DMS 273 treated with DMSO at 0.1 percent for 48 hours (cell line): ENCODE results near the gene KHSRP.

ENCODE experiments used
- DNase-seq: peaks from one replicate; lab custom pipeline; 2025; lab: John Stamatoyannopoulos, UW

Gene KHSRP

GRCh38 chr19:6392221-6393073, 32.2 kb downstream of the KHSRP start:
- no peak for DNase-seq

DNA sequence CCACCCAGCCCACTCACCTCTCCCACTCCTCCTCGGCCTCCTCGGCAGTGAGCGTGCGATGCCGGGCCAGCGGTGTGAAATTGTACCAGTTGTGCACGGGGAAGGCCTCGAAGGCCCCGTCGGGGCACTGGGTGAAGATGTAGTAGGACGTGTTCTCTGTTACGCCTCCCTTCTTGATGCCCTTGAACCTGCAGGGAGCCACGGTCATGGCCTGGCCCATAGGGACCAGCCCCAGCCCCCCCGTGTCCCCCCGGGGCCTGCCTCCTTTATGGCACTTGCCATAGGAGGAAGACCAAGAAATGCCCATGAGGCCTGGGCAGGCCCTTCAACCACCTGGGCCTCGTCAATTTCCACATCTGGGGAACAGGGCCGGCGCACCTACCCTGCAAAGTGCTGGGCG, 37.2 kb downstream of the KHSRP start:
- DNase-seq, result no peak

DNA sequence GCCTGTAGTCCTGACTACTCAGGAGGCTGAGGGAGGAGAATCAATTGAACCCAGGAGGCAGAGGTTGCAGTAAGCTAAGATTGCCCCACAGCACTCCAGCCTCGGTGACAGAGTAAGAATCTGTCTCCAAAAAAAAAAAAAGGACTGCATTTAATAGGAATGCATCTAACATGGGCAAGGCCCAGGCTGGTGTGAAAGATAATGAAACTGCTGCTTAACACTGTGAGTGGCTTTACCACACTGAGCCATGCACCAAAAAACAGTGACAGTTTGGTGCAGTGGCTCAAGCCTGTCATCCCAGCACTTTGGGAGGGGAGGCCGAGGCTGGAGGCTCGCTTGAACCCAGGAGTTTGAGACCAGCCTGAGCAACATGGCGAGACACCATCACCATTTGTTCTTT, 40.2 kb downstream of the KHSRP start:
- DNase-seq, result no peak

DNA sequence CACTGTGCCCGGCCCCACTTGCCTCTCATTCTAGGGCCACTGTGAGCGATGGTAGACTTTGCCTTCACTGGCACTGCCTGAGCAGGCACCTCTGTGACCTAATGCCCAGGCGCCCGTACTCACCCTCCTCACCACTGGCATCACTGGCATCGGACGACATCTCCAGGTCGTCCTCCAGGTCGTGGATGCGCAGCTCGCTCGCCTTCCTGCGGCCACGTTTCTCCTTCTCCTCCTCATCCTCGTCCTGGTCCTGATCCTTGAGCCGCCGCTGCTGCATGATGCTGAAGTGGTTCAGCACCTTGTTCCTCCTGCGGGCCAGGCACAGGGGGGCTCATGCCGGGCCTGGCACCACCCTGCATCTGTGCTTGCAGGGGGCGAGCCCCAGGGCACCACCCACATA, 41.4 kb downstream of the KHSRP start:
- DNase-seq, result no peak

DNA sequence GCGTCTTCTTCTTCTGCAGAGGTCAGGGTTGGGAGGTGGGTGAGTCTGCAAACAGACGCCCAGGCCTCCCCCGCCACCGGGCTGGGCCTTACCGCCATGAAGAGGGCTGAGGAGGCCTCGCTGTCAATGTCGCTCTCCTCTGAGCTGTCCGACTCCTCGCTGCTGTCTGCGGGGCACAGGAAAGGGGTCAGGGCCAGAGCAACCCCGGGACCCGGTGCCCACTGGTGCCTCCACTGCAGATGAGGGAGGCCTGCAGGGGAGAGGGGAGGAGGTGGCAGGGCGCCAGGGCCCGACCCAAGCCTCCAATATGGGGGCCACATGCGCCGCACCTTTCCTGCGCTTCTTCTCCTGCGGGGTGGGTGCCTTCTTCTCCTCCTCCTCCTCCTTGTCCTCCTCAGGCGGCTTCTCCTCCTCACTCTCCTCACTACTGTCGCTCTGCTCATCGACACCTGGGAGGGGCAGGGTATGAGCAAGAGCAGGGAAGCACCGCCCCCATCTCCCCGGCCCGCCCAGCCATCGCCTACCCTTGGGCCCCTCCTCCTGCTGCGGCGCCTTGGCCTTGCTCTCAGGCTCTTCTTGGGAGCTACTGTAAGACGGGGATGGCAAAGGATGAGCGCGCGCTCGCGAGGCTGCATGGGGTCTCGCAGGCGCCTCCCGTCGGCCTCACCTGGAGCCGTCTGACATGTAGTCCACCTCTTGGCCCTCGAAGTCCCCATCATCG, 43.4 kb downstream of the KHSRP start:
- DNase-seq, result no peak

DNA sequence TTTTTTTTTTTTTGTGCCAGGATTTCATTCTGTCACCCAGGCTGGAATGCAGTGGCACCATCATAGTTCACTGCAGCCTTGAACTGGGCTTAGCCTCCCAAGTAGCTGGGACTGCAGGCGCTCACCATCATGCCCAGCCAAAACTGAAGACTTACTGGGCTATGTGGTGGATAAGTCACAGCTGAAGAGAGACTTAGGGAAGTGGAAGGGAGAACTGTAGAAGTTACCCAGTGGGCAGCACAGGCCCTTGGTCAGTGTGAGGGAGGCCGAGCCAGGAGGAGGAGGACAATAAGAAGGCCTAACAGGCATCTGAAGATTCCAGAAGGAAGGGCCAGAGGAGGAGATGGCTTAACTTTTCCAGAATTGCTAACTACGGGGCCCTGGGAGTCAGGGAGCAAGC, 44.9 kb downstream of the KHSRP start:
- no peak for DNase-seq

DNA sequence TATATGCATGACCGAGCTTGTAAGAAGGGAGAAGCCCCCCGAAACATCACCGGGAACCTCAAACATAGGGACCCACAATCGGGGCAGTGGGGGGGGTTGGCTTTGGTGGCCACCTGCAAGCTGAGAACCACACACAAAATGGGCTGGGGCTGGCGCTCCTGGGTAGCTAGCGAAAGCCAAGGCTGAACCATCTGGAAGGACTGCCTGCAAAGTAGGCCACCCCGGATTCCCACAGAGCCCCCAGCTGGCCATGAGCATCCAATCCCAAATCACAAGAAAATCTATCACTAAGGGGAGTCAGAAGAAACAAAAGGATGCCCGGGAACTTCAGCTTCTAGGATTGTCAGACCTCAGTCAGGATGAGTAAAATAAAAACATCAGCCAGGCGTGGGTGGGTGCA, 46.1 kb downstream of the KHSRP start:
- no peak for DNase-seq

DNA sequence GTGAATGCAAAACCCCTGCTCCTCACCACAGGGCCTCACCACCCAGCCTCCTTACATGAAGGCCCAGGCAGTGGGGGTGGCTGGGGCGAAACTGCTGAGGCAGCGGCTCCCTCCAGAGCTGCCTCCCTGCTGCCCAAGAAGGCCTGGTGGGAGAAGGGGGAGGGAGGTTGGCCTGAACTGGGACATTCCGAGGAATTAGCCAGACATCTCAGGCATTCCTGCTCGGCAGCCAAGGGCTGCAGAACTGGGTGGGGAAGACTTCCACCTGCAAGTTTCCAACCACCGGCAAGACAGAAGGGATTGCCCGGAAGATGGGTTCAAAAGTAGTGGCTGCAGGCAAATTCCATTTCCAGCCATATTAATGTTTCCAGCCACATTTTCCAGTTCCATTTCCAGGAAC, 46.6 kb downstream of the KHSRP start:
- no peak for DNase-seq

GRCh38 chr19:6376512-6377190, 48.0 kb downstream of the KHSRP start:
- no peak for DNase-seq

- DNase-seq, result no peak
These were observed 49.1 kb downstream of the KHSRP start, which contains the start of gene PSPN for GRCh38 chr19:6375411-6376010. Gene PSPN (minus strand): TSS chr19:6375933. CDS start chr19:6375849, 84 bp downstream.

DNA sequence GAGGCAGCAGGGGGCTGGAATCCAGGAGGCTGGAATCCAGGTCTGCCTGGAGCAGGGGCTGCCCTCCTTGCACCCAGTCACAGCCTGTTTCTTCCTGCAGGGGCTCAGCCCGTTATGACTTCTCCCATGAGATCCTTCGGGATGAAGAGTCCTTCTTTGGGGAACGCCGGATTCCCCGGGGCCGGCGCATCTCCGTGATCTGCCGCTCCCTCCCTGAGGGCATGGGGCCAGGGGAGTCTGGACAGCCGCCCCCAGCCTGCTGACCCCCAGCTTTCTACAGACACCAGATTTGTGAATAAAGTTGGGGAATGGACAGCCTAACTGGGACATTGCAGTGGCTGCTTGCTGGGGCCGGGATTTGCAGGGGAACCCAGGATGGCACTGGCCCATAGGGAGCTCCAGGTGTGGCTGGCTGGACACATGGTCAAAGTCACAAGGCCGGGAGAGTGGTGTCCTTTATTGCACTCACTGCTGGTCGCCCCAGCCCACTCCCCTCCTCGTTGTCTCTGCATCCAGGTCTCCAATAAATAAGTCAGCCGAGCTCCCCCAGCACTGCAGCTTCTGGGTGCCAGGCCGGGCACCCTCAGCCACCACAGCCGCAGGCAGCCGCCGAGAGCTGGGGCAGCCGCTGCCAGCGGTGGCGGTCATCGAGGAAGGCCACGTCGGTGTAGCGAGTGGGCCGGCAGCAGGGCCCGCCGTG, 49.8 kb downstream of the KHSRP start:
- no peak for DNase-seq

GRCh38 chr19:6374161-6374709, 50.4 kb downstream of the KHSRP start:
- DNase-seq, result no peak

DNA sequence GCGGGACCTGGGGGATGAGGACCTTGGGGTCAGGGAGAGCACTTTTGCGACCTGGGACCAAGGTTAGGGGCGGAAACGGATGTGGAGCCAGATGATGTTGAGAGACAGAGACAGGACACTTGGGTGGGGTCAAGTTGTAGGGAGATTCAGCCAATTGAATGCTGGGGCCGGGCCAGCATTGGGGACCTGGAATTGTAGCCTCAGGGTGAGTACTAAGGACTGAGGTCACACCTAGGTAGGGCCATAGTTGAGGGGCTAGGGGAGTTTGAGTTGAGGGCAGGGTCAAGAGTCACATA, 50.9 kb downstream of the KHSRP start:
- no peak for DNase-seq

- peak; percentile 94 for DNase-seq
These were observed 51.4 kb downstream of the KHSRP start for GRCh38 chr19:6373096-6373812.

DNA sequence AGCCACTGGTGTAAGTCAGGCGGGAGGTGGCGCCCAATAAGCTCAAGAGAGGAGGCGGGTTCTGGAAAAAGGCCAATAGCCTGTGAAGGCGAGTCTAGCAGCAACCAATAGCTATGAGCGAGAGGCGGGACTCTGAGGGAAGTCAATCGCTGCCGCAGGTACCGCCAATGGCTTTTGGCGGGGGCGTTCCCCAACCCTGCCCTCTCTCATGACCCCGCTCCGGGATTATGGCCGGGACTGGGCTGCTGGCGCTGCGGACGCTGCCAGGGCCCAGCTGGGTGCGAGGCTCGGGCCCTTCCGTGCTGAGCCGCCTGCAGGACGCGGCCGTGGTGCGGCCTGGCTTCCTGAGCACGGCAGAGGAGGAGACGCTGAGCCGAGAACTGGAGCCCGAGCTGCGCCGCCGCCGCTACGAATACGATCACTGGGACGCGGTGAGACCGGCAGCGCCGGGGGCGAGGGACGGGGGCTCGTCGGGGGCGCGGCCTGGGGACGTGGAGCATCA, 52.0 kb downstream of the KHSRP start, which contains the start of gene ALKBH7:
ALKBH7 (plus strand) TSS at position 201 of the 502 bp plus-strand sequence; CDS start at position 228, 27 bp downstream.
- DNase-seq, result peak; percentile 99

DNA sequence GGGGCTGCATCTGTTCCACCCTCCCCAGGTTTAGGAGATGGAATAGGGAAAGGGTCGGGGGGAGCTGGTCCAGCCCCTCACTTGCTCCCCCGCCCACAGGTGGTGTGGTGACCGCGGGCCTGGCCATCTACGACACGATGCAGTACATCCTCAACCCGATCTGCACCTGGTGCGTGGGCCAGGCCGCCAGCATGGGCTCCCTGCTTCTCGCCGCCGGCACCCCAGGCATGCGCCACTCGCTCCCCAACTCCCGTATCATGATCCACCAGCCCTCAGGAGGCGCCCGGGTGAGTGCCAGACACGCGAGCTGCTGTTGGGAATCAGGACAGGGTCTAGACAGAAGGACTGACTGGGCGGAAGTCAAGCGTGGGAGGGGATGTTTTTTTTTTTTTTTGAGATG, 60.3 kb downstream of the KHSRP start:
- DNase-seq, result no peak
